HG03095 (cell line): Measurements from ENCODE around the gene GMDS.

Experiments used
- ATAC-seq: cut with Tn5 transposase; IDR thresholded peaks from one replicate; pipeline ENCODE4 v1.9.1; 2021; ENCODE audit warnings: moderate library complexity; ENCODE audit not compliant: unreplicated experiment

The GMDS gene

DNA sequence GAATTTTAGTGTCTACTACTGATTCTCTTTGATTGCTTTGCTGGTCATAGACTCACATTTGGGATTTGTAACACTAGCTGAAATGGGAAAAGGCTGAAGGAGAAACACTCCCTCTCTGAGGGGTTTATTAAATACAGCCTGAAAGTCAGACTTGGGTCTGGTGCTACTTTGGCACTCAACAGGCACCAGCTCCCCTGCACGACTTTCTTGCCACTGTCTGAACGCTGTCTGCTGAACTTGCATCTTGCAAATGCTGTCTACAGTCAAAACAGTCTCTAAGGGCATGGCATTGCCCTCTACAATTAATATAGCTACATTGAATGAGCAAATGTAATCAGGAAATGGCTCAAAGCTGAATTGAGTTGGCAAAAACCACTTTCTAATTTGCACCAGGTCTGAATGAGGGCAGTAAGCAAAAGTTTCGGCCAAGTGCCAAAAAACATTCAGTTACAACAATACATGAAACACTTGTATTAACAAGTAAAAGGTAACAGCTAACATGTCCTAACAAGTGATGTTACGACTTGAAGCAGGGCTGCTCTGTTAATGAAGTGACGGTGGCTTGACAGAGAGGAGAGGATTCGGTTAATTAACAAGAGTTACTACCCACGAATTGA, 516.2 kb downstream of the GMDS start:
- no peak for ATAC-seq

DNA sequence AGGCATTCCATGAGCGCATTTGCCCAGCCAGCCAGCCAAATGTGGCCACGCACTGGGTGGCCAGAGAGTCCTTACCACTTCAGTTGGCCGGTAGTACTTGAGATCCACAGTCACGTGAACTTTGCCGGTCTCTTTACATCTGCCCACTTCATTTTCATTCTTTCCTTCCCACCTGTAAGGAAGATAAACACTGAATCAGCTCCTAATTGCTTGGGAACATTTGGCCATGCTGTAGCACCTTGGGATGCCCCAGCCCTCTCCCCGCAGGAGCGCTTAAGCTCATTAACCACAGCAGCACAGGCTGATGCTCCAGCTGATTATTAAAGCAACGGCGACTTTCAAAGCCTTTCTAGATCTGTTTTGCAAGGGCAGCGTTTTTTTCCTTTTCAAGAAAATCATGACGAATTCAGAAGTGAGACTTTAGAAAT, 519.0 kb downstream of the GMDS start:
- no peak for ATAC-seq

- ATAC-seq, result no peak
Measured at GRCh38 chr6:1724616-1725015, 520.8 kb downstream of the GMDS start.

DNA sequence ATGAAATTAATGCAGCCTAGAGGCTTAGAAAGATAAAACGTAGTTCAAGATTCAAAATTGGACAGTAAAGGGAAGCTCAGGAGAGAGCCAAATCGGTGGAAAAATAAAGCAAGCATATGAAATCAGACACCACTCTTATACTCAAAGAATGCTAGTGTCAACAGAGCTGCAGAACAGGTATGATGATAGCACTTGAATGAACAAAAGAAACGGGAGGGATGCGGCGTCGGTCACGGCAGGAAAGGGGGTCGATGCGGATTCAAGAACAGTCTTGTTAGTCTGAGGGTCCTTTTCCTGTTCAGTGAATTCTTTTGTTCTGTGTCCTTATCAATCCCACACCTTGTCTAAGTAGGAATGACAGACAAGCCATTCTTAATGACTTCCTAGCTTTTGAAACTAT, 521.3 kb downstream of the GMDS start:
- ATAC-seq, result no peak

- no peak for ATAC-seq
Measured at GRCh38 chr6:1722801-1723200, 522.6 kb downstream of the GMDS start.

DNA sequence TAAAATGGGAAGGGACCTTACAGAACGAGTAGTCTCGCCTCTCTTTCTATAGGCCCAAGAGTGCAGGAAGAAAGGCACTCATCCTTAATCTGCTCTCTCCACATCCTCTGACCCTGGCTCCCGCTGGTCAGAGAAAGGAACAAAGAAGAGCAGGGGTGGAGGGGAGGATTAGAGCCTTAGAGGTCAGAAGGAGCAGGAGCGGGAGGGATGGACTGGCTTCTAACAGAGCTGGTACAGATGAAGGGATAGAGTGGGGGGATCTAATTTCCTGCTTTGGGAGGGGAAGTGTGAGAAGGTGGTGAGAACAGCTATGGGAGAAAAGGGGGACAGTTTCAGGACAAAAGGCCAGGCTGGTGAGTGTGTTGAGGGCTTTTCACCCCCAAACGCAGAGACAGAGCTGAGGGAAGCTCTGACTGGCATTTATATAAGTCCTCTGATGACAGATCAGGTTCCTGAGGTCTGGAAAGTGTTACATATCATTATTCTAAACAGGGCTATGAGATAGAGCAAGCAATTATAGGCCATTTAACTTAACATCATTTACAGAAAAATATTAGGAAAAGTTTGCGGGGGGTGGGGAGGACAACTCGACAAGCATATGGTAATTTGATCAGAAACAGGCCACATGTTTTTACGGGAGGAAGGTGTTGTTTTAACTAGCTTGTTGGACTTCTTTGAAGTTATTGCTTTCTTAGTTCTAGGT, 524.6 kb downstream of the GMDS start:
- no peak for ATAC-seq

- no peak for ATAC-seq
Measured at GRCh38 chr6:1719922-1720321, 525.5 kb downstream of the GMDS start.

- ATAC-seq, result no peak
Measured at GRCh38 chr6:1716868-1717267, 528.5 kb downstream of the GMDS start.

GRCh38 chr6:1716396-1716795, 529.0 kb downstream of the GMDS start:
- ATAC-seq, result no peak

GRCh38 chr6:1715336-1715735, 530.1 kb downstream of the GMDS start:
- no peak for ATAC-seq

DNA sequence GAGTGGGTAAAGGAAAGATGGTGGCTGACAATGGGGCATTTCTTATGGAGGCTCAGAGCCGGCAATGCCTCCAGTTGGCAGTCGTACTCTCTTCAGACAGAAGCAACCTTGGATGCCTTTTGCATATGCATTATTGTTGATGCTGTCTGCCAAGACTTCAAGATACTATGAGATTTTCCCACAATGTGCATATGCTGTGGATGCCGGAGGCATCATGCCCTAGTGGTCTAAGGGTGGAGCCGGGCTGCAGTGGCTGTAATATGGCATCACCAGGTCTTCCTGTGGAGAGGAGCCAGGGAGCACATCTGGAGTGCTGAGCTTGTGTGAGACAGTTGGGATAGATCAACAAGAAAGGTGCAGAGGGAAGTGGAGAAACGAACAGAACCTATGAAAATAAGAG, 530.8 kb downstream of the GMDS start:
- ATAC-seq, result no peak

- no peak for ATAC-seq
Measured at GRCh38 chr6:1713016-1713600, 532.3 kb downstream of the GMDS start.

DNA sequence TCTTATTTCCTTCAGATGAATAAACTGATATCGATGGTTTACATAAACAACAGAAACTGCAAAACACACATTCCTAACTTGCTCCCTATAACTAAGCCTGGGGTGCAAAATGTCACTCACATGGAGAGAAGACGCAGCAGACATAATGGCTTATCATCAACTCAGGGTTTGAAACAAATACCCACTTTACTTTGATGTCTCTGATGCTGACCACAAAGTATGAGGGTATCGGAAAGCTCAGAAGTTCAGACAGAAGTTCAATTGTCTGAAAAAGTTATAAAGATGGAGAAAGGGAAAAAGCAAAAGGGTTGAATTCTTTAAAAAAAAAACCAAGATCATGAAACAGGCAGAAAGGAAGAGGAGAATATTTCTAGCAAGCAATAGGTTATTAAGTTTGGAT, 533.0 kb downstream of the GMDS start:
- ATAC-seq, result no peak

DNA sequence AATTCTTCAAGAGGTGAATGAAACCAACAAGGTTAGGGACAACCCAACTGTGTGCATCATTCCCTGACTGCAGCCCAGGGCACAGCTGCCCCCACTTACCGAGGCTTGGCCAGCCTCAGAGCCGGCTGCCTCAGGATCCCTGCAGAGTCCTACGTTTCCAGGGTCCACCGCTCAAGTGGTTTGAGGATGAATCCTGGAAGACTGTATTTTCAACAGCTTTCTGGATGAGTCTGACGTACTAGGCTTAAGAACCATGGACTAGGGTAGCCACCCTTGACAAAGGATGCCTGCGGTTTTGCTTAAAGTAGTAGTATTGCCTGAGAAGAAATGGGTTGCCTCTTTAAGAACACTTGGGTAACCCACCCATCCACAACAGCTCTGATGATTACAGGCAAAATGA, 534.3 kb downstream of the GMDS start:
- no peak for ATAC-seq

DNA sequence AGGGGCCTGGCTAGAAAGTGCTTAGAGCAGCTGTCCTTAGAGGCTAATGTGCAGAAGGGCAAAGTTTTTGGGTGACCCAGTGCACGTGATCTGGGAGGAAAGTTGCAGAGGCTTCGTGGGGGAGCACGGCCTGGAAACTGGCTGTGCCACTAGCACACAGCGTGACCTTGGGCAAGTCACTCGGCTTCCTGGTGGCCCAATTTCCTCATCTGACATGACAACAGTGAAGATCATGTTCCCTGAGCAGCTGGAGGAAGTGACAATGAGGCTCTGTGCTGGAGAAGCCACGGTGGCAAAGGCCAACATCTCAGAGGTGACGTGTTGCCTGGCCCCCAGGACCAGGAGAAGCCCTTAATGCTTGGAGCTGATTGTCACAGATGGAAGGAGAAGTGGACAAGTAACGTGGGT, 536.2 kb downstream of the GMDS start:
- ATAC-seq, result no peak

DNA sequence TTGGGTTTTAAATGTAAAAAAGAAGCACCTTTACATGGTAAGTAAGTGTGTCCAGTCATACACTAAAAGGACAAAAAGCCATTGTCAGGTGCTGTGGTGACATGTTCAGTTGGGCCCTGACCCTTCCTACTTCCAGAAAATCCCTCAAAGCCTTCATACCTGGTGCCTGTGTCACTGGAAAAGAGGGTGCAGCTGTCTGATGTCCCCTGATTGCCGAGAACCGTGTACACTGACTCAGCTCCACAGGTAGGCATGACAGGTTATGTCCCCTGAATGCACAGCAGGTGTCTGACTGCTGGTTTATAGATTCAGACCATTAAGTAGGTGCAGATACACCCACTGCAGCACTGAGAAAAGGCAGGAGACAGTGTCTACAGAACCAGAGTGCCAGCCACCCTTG, 536.6 kb downstream of the GMDS start:
- ATAC-seq, result no peak

GRCh38 chr6:1708122-1708521, 537.3 kb downstream of the GMDS start:
- ATAC-seq, result no peak

- no peak for ATAC-seq
Measured at GRCh38 chr6:1705630-1706029, 539.8 kb downstream of the GMDS start.

DNA sequence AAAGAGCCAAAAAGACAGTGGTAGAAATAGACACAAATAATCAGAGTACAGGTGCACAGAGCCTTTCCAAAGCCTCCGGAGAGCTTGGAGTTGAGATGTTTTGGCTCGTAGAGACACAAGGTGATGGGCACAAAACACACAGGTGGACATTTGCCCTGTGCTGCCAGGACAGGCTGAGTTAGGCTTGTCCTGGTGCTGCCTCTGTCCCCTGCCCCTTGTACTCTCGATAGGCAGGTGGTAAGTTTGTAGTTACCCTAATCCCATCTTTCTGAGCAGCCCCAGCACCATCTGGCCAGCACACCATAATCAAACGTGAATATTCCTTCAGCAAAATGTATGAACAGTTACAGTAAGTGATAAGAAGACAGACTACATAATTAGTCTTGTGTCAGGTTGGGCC, 540.2 kb downstream of the GMDS start:
- ATAC-seq, result no peak

- ATAC-seq, result no peak
Measured at GRCh38 chr6:1704711-1705110, 540.7 kb downstream of the GMDS start.

DNA sequence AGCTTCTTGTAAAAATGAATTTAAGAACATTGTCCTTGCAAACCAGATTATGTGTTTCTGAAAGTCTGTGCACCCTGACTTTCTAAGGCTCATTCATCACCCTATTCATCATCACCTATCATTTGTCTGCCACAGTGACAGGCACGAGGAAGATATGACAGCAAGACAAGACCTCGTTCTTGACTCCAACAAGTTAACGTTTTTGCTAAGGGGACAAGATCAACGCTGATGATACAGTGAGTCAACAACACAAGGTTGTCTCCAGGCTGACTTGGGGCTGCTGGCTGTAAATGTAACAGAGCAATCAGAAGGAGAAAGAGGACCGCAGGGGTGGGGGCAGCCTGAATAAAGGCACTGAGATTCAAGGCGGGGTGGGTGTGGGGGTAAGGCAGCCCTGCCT, 541.5 kb downstream of the GMDS start:
- ATAC-seq, result no peak

- ATAC-seq, result no peak
Measured at GRCh38 chr6:1703091-1703855, 542.1 kb downstream of the GMDS start.
